Caco-2 (cell line): Measurements from ENCODE around the gene CACNA1C. TPM values are rescaled to one million over a fixed set of nuclear protein-coding genes. Genes with fewer than 3 reads are reported as not detected.
A peak's percentile ranks its signal among the peaks of the same experiment; 100 is the strongest.

Experiments
- BruUV-seq: library from RNA; stranded (reverse); fragments of 400-500 nt; replicated peaks from 2 replicates; lab custom pipeline; 2021; lab: Mats Ljungman, UMichigan
- CTCF ChIA-PET: fragments of 300-600 bp; sonication (Branson Sonifier 250); formaldehyde crosslinking; loops from one replicate; lab custom pipeline; 2022; ENCODE audit warnings: antibody characterized with exemption; lab: Charles Lee
- POLR2A ChIA-PET: fragments of 300-600 bp; sonication (Branson Sonifier 250); formaldehyde crosslinking; loops from one replicate; lab custom pipeline; 2022; ENCODE audit warnings: antibody characterized with exemption; lab: Charles Lee
- DNase-seq, 2 experiments: peaks; one replicate each; pipeline versions ENCODE4 v3.0.0 to v3.0.0-alpha.2; 2020 to 2022
- H3K27me3 ChIP-seq: replicated peaks from 2 replicates; pipeline ENCODE4 v1.6.0; 2011; ENCODE audit warnings: low read length; ENCODE audit not compliant: control insufficient read depth, insufficient read depth
- H3K36me3 ChIP-seq: 2 replicates; pipeline ENCODE4 v1.5.1; 2011; ENCODE audit warnings: low read length; ENCODE audit not compliant: control insufficient read depth, insufficient read depth
- H3K4me1 ChIP-seq: fragments of 250-450 bp; sonication (Bioruptor Pico); 2 replicates; pipeline ENCODE4 v1.5.1; 2020; ENCODE audit warnings: mild to moderate bottlenecking
- H3K4me3 ChIP-seq: 2 replicates; pipeline ENCODE4 v1.5.1; 2011; ENCODE audit warnings: low read depth, mild to moderate bottlenecking, control low read depth, low read length
- H3K9me3 ChIP-seq: fragments of 250-450 bp; sonication (Bioruptor Pico); 2 replicates; pipeline ENCODE4 v1.5.1; 2020; ENCODE audit warnings: mild to moderate bottlenecking, moderate library complexity
- H3K27ac Mint-ChIP-seq: one replicate; pipeline ENCODE4 v1.8.0; 2022; ENCODE audit warnings: mixed read lengths; ENCODE audit not compliant: unreplicated experiment
- H3K27me3 Mint-ChIP-seq: one replicate; pipeline ENCODE4 v1.8.0; 2022; ENCODE audit warnings: mixed read lengths; ENCODE audit not compliant: insufficient read depth, unreplicated experiment
- H3K36me3 Mint-ChIP-seq: one replicate; pipeline ENCODE4 v1.8.0; 2022; ENCODE audit warnings: mild to moderate bottlenecking, mixed read lengths; ENCODE audit not compliant: insufficient read depth, unreplicated experiment
- H3K4me1 Mint-ChIP-seq: one replicate; pipeline ENCODE4 v1.8.0; 2022; ENCODE audit warnings: low read depth, mixed read lengths; ENCODE audit not compliant: unreplicated experiment
- H3K4me3 Mint-ChIP-seq: one replicate; pipeline ENCODE4 v1.8.0; 2022; ENCODE audit warnings: mild to moderate bottlenecking, moderate library complexity, mixed read lengths; ENCODE audit not compliant: unreplicated experiment
- H3K9me3 Mint-ChIP-seq: one replicate; pipeline ENCODE4 v1.8.0; 2022; ENCODE audit warnings: mixed read lengths; ENCODE audit not compliant: unreplicated experiment
- CTCF ChIP-seq, 2 experiments: fragments of 200-600 bp in 1 of 2; IDR thresholded peaks; 1 replicate in 1 of 2; 2 replicates in 1 of 2; pipeline versions ENCODE4 v1.5.1 to v1.8.0; 2011 to 2022; ENCODE audit warnings: antibody characterized with exemption in 1 of 2, control low read depth in 1 of 2, inconsistent platforms in 1 of 2, low read depth in 1 of 2, low read length in 1 of 2, mild to moderate bottlenecking in 1 of 2, moderate library complexity in 1 of 2; ENCODE audit not compliant: insufficient read depth in 1 of 2, severe bottlenecking in 1 of 2, unreplicated experiment in 1 of 2
- intact Hi-C: fragments of 100-400 bp; cut with micrococcal nuclease; formaldehyde crosslinking; loops from one replicate; pipeline ENCODE4 v1.10.0; 2022; ENCODE audit not compliant: unreplicated experiment
- total RNA-seq: library from RNA; stranded (reverse); gene quantifications from 2 replicates; pipeline ENCODE4 v1.2.3, GENCODE V29; 2022

CACNA1C gene
- total RNA-seq, 1 experiment from 2014 or later, result not detected

- CTCF ChIA-PET, result interaction anchor here (1.4 kb wide), 1 partner anchor 27 kb away, joined by 3 read pairs; no protein-coding TSS in a partner anchor
- H3K27ac Mint-ChIP-seq, result no peak overlapping the region
- no peak for TF ChIP-seq CTCF (IDR thresholded peaks at IDR 0.05; ENCODE audit: insufficient read depth in 1 of 2, low read depth in 1 of 2, low read length in 1 of 2, severe bottlenecking in 1 of 2, unreplicated experiment in 1 of 2)
These were observed 598.5 kb downstream of the CACNA1C start for GRCh38 chr12:2651068-2651965.

GRCh38 chr12:2652011-2652400, 599.2 kb downstream of the CACNA1C start:
- POLR2A ChIA-PET, result no interaction called here
- Histone ChIP-seq H3K4me1 (no peaks in the 10 kb centered on the region), H3K27me3 (no peaks in the 10 kb centered on the region; the same call in none of the 2 replicates), H3K36me3 (no peaks in the 10 kb centered on the region), H3K4me3 (no peak overlapping the region), H3K9me3 (peaks cover 8% of the 10 kb centered on the region; the same call in 1 of the 2 replicates)
- BruUV-seq, result no TSS peak
- no peaks in the 10 kb centered on the region for H3K36me3 Mint-ChIP-seq
- H3K4me3 Mint-ChIP-seq, result no peak overlapping the region
- peak in 1 of 2 experiments; percentile 34 for DNase-seq
- CTCF ChIA-PET, result interaction anchor here (0.6 to 1.4 kb wide), 2 partner anchors 27 to 767 kb away, joined by 3 read pairs; no protein-coding TSS in a partner anchor
- H3K9me3 Mint-ChIP-seq, result no peaks in the 10 kb centered on the region
- H3K27me3 Mint-ChIP-seq, result peaks cover 19% of the 10 kb centered on the region
- no peak for TF ChIP-seq CTCF (IDR thresholded peaks at IDR 0.05; ENCODE audit: insufficient read depth in 1 of 2, low read depth in 1 of 2, low read length in 1 of 2, severe bottlenecking in 1 of 2, unreplicated experiment in 1 of 2)
- H3K27ac Mint-ChIP-seq, result no peak overlapping the region
- intact Hi-C loops, result no loop called here
- H3K4me1 Mint-ChIP-seq, result no peaks in the 10 kb centered on the region

More at GRCh38 chr12:2651068-2651965, 598.5 kb downstream of the CACNA1C start:
- no TSS peak for BruUV-seq
- H3K27me3 Mint-ChIP-seq, result peaks cover 19% of the 10 kb centered on the region
- Histone ChIP-seq H3K4me3 (no peak overlapping the region), H3K9me3 (peaks cover 5% of the 10 kb centered on the region; the same call in 1 of the 2 replicates), H3K27me3 (no peaks in the 10 kb centered on the region; the same call in none of the 2 replicates), H3K36me3 (no peaks in the 10 kb centered on the region), H3K4me1 (no peaks in the 10 kb centered on the region)
- POLR2A ChIA-PET, result no interaction called here
- no peaks in the 10 kb centered on the region for H3K4me1 Mint-ChIP-seq
- intact Hi-C loops, result no loop called here
- H3K4me3 Mint-ChIP-seq, result no peak overlapping the region
- peak in 1 of 2 experiments; percentile 32 for DNase-seq
- H3K9me3 Mint-ChIP-seq, result no peaks in the 10 kb centered on the region
- no peaks in the 10 kb centered on the region for H3K36me3 Mint-ChIP-seq

- no peak overlapping the region for H3K4me3 Mint-ChIP-seq
- H3K27me3 Mint-ChIP-seq, result peaks cover 20% of the 10 kb centered on the region
- Histone ChIP-seq H3K4me3 (no peak overlapping the region), H3K9me3 (peaks cover 8% of the 10 kb centered on the region; the same call in 1 of the 2 replicates), H3K36me3 (no peaks in the 10 kb centered on the region), H3K27me3 (no peaks in the 10 kb centered on the region; the same call in none of the 2 replicates), H3K4me1 (no peaks in the 10 kb centered on the region)
- DNase-seq, result peak in 1 of 2 experiments; percentile 28
- no peak for TF ChIP-seq CTCF (IDR thresholded peaks at IDR 0.05; ENCODE audit: insufficient read depth in 1 of 2, low read depth in 1 of 2, low read length in 1 of 2, severe bottlenecking in 1 of 2, unreplicated experiment in 1 of 2)
- BruUV-seq, result no TSS peak
- ChIA-PET POLR2A (no interaction called here), CTCF (interaction anchor here (0.6 to 1.4 kb wide), 2 partner anchors 28 to 767 kb away, joined by 3 read pairs; no protein-coding TSS in a partner anchor)
- no peak overlapping the region for H3K27ac Mint-ChIP-seq
- H3K4me1 Mint-ChIP-seq, result no peaks in the 10 kb centered on the region
- no peaks in the 10 kb centered on the region for H3K9me3 Mint-ChIP-seq
- no peaks in the 10 kb centered on the region for H3K36me3 Mint-ChIP-seq
- intact Hi-C loops, result no loop called here
These were observed 599.8 kb downstream of the CACNA1C start for GRCh38 chr12:2652401-2653081.
